Lung (tissue), 12 donors: ENCODE measurements around the gene APRT. TPM values are rescaled to one million over a fixed set of nuclear protein-coding genes. Genes with fewer than 3 reads are reported as not detected.

Source experiments
- ATAC-seq: fragments of 200-7000 bp; cut with Tn5 transposase; one replicate; pipeline ENCODE4 v1.9.1; 2020; ENCODE audit warnings: moderate number of reproducible peaks; ENCODE audit not compliant: insufficient read depth, low FRiP score
- DNase-seq, 3 donors: peaks; one replicate each; pipeline ENCODE4 v3.0.0-alpha.2; 2013 to 2017
- H3K27ac ChIP-seq, 2 donors: one replicate each; pipeline ENCODE4 v1.5.1; 2013; ENCODE audit warnings: mild to moderate bottlenecking in 2 of 2, moderate library complexity in 2 of 2, control low read depth in 1 of 2, inconsistent platforms in 1 of 2, low read depth in 1 of 2, low read length in 1 of 2
- H3K27me3 ChIP-seq, 3 donors: one replicate each; pipeline ENCODE4 v1.5.1; 2013; ENCODE audit warnings: low read length in 2 of 3; ENCODE audit not compliant: control insufficient read depth in 3 of 3, insufficient read depth in 3 of 3
- H3K36me3 ChIP-seq, 4 donors: one replicate each; pipeline ENCODE4 v1.5.1; 2013; ENCODE audit warnings: low read length in 4 of 4, mild to moderate bottlenecking in 1 of 4, moderate library complexity in 1 of 4; ENCODE audit not compliant: control insufficient read depth in 4 of 4, insufficient read depth in 4 of 4
- H3K4me1 ChIP-seq, 5 donors: one replicate each; pipeline ENCODE4 v1.5.1; 2013; ENCODE audit warnings: low read length in 5 of 5, mild to moderate bottlenecking in 2 of 5, moderate library complexity in 1 of 5; ENCODE audit not compliant: control insufficient read depth in 5 of 5, insufficient read depth in 5 of 5
- H3K4me3 ChIP-seq: one replicate; pipeline ENCODE4 v1.5.1; 2013; ENCODE audit warnings: mild to moderate bottlenecking, control low read depth, moderate library complexity
- H3K9ac ChIP-seq, 2 donors: one replicate each; pipeline ENCODE4 v1.5.1; 2013; ENCODE audit warnings: low read length in 2 of 2, control low read depth in 1 of 2; ENCODE audit not compliant: insufficient read depth in 1 of 2
- H3K9me3 ChIP-seq, 4 donors: one replicate each; pipeline ENCODE4 v1.5.1; 2013; ENCODE audit warnings: low read length in 3 of 4, mild to moderate bottlenecking in 1 of 4, moderate library complexity in 1 of 4; ENCODE audit not compliant: control insufficient read depth in 4 of 4, insufficient read depth in 3 of 4
- WGBS, 2 donors: extraction: QIAGEN DNeasy Blood & Tissue Kit; methylation state at CpG; one replicate each; pipeline ENCODE4 v1.1.7; 2013; 5-methylcytosine and 5-hydroxymethylcytosine counted together
- polyA plus RNA-seq, 2 donors: library from polyadenylated mRNA; stranded (reverse); fragments of 200-250 nt; gene quantifications; one replicate each; pipeline ENCODE4 v1.2.1, GENCODE V29; 2013
- total RNA-seq, 2 donors: library from RNA; depleted of rRNA in 1 of 2; stranded (reverse); fragments of >200 nt in 1 of 2; gene quantifications; one replicate each; pipeline ENCODE4 v1.2.1, GENCODE V29; 2014 to 2021
- TF ChIP-seq, protein P1 (sequence below): IDR thresholded peaks from 2 replicates; pipeline ENCODE4 v1.5.1; 2012; ENCODE audit warnings: mild to moderate bottlenecking; ENCODE audit errors: control extremely low read depth, extremely low read depth
- donor health status: control.
- donor health status: control.
- donor health status: Bipolar disorder and iron deficiency.
- donor health status: healthy.
- donor health status: DM: yes; HTN: yes; CAD: no.

The APRT gene
- total and polyA plus RNA-seq, 4 donors = 44.2 to 260 (median 176) TPM

DNA sequence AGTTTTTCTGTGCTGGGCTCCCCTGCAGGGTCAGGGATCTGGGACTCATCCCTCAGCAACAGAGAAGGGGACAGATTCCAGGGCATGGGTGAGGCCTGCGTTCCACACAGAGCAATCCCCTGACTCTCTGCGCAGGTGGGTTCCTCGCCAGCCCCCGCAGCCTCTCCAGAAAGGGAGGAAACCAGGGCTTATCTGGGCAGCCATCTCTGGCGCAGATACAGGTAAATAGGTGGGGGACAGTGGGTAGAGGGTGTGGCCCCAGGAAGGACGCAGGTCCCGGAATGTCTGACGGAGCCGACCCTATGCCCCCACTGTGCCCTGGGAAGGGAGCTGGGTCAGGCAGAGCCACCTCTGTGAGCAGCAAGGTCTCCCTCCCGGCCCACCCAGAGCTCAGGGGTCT, 49.9 kb downstream of the APRT start:
- TF ChIP-seq, protein P1, sequence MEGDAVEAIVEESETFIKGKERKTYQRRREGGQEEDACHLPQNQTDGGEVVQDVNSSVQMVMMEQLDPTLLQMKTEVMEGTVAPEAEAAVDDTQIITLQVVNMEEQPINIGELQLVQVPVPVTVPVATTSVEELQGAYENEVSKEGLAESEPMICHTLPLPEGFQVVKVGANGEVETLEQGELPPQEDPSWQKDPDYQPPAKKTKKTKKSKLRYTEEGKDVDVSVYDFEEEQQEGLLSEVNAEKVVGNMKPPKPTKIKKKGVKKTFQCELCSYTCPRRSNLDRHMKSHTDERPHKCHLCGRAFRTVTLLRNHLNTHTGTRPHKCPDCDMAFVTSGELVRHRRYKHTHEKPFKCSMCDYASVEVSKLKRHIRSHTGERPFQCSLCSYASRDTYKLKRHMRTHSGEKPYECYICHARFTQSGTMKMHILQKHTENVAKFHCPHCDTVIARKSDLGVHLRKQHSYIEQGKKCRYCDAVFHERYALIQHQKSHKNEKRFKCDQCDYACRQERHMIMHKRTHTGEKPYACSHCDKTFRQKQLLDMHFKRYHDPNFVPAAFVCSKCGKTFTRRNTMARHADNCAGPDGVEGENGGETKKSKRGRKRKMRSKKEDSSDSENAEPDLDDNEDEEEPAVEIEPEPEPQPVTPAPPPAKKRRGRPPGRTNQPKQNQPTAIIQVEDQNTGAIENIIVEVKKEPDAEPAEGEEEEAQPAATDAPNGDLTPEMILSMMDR = no peak
- 59 to 67% methylated on average over 10 of the region's 10 CpGs for WGBS, 2 donors
- Histone ChIP-seq H3K4me3 (no peak overlapping the region), H3K9ac (no peak overlapping the region), H3K36me3 (peaks cover 0 to 12% (median 2%) of the 10 kb centered on the region in 4 donors), H3K27ac (peak overlapping the region in 1 of 2 donors; percentile 62), H3K27me3 (no peaks in the 10 kb centered on the region), H3K9me3 (no peaks in the 10 kb centered on the region), H3K4me1 (peaks cover 0 to 44% (median 12%) of the 10 kb centered on the region in 5 donors)
- no peak for DNase-seq
- ATAC-seq = no peak

DNA sequence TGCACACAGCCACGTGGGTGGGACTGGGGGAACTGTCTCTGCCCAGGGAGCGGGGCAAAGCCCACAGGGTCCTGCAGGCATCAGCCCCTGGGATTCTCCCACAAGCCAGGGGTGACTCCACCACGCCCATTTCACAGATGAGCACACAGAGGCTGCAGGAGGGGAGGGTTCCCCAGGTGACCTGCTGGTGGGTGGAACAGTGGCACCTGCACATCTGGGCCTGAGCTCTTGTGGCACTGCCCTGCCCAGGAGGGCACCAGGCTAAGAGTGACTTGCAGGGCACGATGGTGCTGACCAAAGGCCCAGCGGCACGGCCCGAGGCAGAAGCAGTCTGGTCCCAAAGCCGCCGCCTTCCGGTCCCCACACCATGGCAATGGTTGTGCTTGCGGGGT, 50.6 kb downstream of the APRT start:
- Histone ChIP-seq H3K27me3 (no peaks in the 10 kb centered on the region), H3K4me1 (peaks cover 0 to 38% (median 12%) of the 10 kb centered on the region in 5 donors), H3K4me3 (no peak overlapping the region), H3K36me3 (peaks cover 0 to 10% (median 2%) of the 10 kb centered on the region in 4 donors), H3K27ac (peak overlapping the region in 1 of 2 donors; percentile 58), H3K9me3 (no peaks in the 10 kb centered on the region), H3K9ac (no peak overlapping the region)
- TF ChIP-seq, protein P1 = no peak
- DNase-seq (no peak), ATAC-seq (no peak)
- 91 to 92% methylated on average over 11 of the region's 11 CpGs for WGBS, 2 donors

DNA sequence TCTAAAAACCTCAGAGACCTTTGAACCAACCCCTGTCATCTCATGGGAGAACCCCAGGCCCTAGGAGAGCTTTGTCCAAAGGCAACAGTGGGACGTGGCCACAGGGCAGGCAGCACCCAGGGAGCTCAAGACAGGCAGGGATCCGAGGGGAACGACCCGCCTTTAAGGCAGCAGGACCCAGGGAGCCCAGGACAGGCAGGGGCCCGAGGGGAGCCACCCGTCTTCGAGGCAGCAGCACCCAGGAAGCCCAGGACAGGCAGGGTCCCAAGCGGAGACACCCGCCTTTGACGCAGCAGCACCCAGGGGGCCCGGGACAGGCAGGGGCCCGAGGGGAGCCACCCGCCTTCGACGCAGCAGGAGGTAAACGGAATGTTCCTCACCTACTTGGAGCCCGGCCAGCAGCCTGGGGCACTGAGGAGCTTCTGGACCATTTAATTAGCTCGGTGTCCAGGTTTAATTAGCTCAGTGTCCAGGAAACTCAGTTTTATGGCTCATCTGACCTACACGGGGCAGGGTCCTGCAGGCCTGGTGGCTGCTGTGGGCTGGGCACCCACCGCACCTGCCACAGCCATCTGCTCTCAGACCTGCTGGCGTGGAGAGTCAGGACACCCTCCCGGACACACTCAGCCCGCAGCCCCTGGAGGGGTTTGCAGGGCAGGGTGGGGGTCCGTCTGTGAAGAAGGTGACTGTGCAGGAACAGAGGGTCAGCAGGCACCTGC, 51.1 kb downstream of the APRT start:
- no peak for ATAC-seq
- TF ChIP-seq, protein P1 = no peak
- Histone ChIP-seq H3K9ac (no peak overlapping the region), H3K9me3 (no peaks in the 10 kb centered on the region), H3K36me3 (peaks cover 0 to 9% (median 2%) of the 10 kb centered on the region in 4 donors), H3K4me1 (peaks cover 0 to 37% (median 9%) of the 10 kb centered on the region in 5 donors), H3K4me3 (no peak overlapping the region), H3K27ac (no peak overlapping the region), H3K27me3 (no peaks in the 10 kb centered on the region)
- WGBS, 2 donors = 75 to 89% methylated on average over 24 of the region's 24 CpGs
- DNase-seq = no peak
